H9 (cell line): Measurements from ENCODE around the gene DBN1. TPM values are rescaled to one million over a fixed set of nuclear protein-coding genes. Genes with fewer than 3 reads are reported as not detected.

Experiments
- DNase-seq: peaks from one replicate; pipeline ENCODE4 v3.0.0-alpha.2; 2017
- H2AFZ ChIP-seq: one replicate; pipeline ENCODE4 v1.6.1; 2013; ENCODE audit warnings: mild to moderate bottlenecking, low read length, control low read depth, moderate library complexity
- H2AK5ac ChIP-seq: 2 replicates; pipeline ENCODE4 v1.6.1; 2013; ENCODE audit warnings: low read length, control low read depth, mixed read lengths; ENCODE audit not compliant: insufficient read length
- H2BK120ac ChIP-seq: one replicate; pipeline ENCODE4 v1.6.1; 2013; ENCODE audit warnings: low read depth, mild to moderate bottlenecking, low read length, control low read depth, inconsistent platforms; ENCODE audit not compliant: poor library complexity, severe bottlenecking
- H2BK12ac ChIP-seq: 2 replicates; pipeline ENCODE4 v1.6.1; 2013; ENCODE audit warnings: low read length, control low read depth, mixed read lengths, low read depth; ENCODE audit not compliant: insufficient read length
- H2BK15ac ChIP-seq: 2 replicates; pipeline ENCODE4 v1.6.1; 2013; ENCODE audit warnings: low read depth, low read length, control low read depth
- H2BK20ac ChIP-seq: one replicate; pipeline ENCODE4 v1.6.1; 2013; ENCODE audit warnings: low read depth, mild to moderate bottlenecking, low read length, control low read depth, inconsistent platforms; ENCODE audit not compliant: poor library complexity, severe bottlenecking
- H2BK5ac ChIP-seq: 2 replicates; pipeline ENCODE4 v1.6.1; 2013; ENCODE audit warnings: low read length, control low read depth, mixed read lengths; ENCODE audit not compliant: insufficient read length
- H3K14ac ChIP-seq: 2 replicates; pipeline ENCODE4 v1.6.1; 2013; ENCODE audit warnings: low read length, control low read depth; ENCODE audit not compliant: insufficient read depth
- H3K18ac ChIP-seq: 2 replicates; pipeline ENCODE4 v1.6.1; 2013; ENCODE audit warnings: low read depth, mild to moderate bottlenecking, mixed read lengths, low read length, control low read depth; ENCODE audit not compliant: insufficient read length
- H3K23ac ChIP-seq: 2 replicates; pipeline ENCODE4 v1.6.1; 2013; ENCODE audit warnings: low read length, control low read depth, mixed read lengths, low read depth; ENCODE audit not compliant: insufficient read length
- H3K23me2 ChIP-seq: 2 replicates; pipeline ENCODE4 v1.6.1; 2013; ENCODE audit warnings: low read depth, mild to moderate bottlenecking, mixed read lengths, low read length, control low read depth; ENCODE audit not compliant: insufficient read length, poor library complexity, severe bottlenecking
- H3K27ac ChIP-seq: 2 replicates; pipeline ENCODE4 v1.5.1; 2013; ENCODE audit warnings: low read length, control low read depth, mixed read lengths, low read depth; ENCODE audit not compliant: insufficient read length
- H3K27me3 ChIP-seq: 2 replicates; pipeline ENCODE4 v1.6.1; 2013; ENCODE audit warnings: low read length, control low read depth, inconsistent platforms; ENCODE audit not compliant: insufficient read depth
- H3K4ac ChIP-seq: 2 replicates; pipeline ENCODE4 v1.6.1; 2013; ENCODE audit warnings: low read depth, mild to moderate bottlenecking, control low read depth, inconsistent platforms, low read length, moderate library complexity
- H3K4me1 ChIP-seq: 2 replicates; pipeline ENCODE4 v1.6.1; 2013; ENCODE audit warnings: low read length, control low read depth, inconsistent platforms; ENCODE audit not compliant: insufficient read depth
- H3K4me2 ChIP-seq: 2 replicates; pipeline ENCODE4 v1.6.1; 2013; ENCODE audit warnings: low read length, control low read depth, mixed read lengths; ENCODE audit not compliant: insufficient read length, insufficient read depth
- H3K56ac ChIP-seq: 2 replicates; pipeline ENCODE4 v1.6.1; 2013; ENCODE audit warnings: low read depth, mild to moderate bottlenecking, mixed read lengths, low read length, control low read depth; ENCODE audit not compliant: insufficient read length
- H3K79me1 ChIP-seq: 2 replicates; pipeline ENCODE4 v1.6.1; 2013; ENCODE audit warnings: low read depth, mild to moderate bottlenecking, moderate library complexity, low read length, control low read depth, inconsistent platforms; ENCODE audit not compliant: insufficient read depth, poor library complexity, severe bottlenecking
- H3K79me2 ChIP-seq: 2 replicates; pipeline ENCODE4 v1.6.1; 2013; ENCODE audit warnings: low read length, control low read depth, inconsistent platforms; ENCODE audit not compliant: insufficient read depth
- H3K9ac ChIP-seq: 2 replicates; pipeline ENCODE4 v1.6.1; 2013; ENCODE audit warnings: low read length, control low read depth, mixed read lengths; ENCODE audit not compliant: insufficient read length; ENCODE audit errors: extremely low read depth
- H3K9me3 ChIP-seq: one replicate; pipeline ENCODE4 v1.6.1; 2013; ENCODE audit warnings: low read depth, low read length, inconsistent platforms; ENCODE audit not compliant: control insufficient read depth
- H3T11ph ChIP-seq: one replicate; pipeline ENCODE4 v1.6.1; 2013; ENCODE audit warnings: mild to moderate bottlenecking, low read length, control low read depth, inconsistent platforms
- H4K20me1 ChIP-seq: one replicate; pipeline ENCODE4 v1.6.1; 2013; ENCODE audit not compliant: control insufficient read depth, insufficient read length, insufficient read depth
- H4K5ac ChIP-seq: 2 replicates; pipeline ENCODE4 v1.6.1; 2013; ENCODE audit warnings: low read depth, mild to moderate bottlenecking, mixed read lengths, low read length, control low read depth; ENCODE audit not compliant: insufficient read length
- H4K8ac ChIP-seq: replicated peaks from 2 replicates; pipeline ENCODE4 v1.6.1; 2013; ENCODE audit warnings: low read length, control low read depth, mixed read lengths, low read depth; ENCODE audit not compliant: insufficient read length
- H4K91ac ChIP-seq: 2 replicates; pipeline ENCODE4 v1.6.1; 2013; ENCODE audit warnings: low read depth, mild to moderate bottlenecking, moderate library complexity, mixed read lengths, low read length, control low read depth; ENCODE audit not compliant: insufficient read length
- H3K27ac Mint-ChIP-seq, 3 experiments: 2 replicates in 2 of 3; 3 replicates in 1 of 3; pipeline ENCODE4 v1.8.0; 2020 to 2021; ENCODE audit warnings: mixed read lengths in 3 of 3, mild to moderate bottlenecking in 1 of 3, moderate library complexity in 1 of 3
- H3K27me3 Mint-ChIP-seq: 2 replicates; pipeline ENCODE4 v1.8.0; 2021; ENCODE audit warnings: low read depth, mild to moderate bottlenecking, moderate library complexity, mixed read lengths
- H3K36me3 Mint-ChIP-seq, 3 experiments: 2 replicates in 2 of 3; 3 replicates in 1 of 3; pipeline ENCODE4 v1.8.0; 2020 to 2021; ENCODE audit warnings: low read depth in 3 of 3, mixed read lengths in 3 of 3; ENCODE audit not compliant: insufficient read depth in 1 of 3
- H3K4me1 Mint-ChIP-seq, 2 experiments: 2 replicates each; pipeline ENCODE4 v1.8.0; 2020; ENCODE audit warnings: mixed read lengths in 2 of 2
- H3K4me3 Mint-ChIP-seq, 2 experiments: 2 replicates in 1 of 2; 3 replicates in 1 of 2; pipeline ENCODE4 v1.8.0; 2020 to 2021; ENCODE audit warnings: mild to moderate bottlenecking in 2 of 2, mixed read lengths in 2 of 2, moderate library complexity in 1 of 2
- H3K9me3 Mint-ChIP-seq, 2 experiments: 2 replicates in 1 of 2; 3 replicates in 1 of 2; pipeline ENCODE4 v1.8.0; 2020; ENCODE audit warnings: mild to moderate bottlenecking in 2 of 2, mixed read lengths in 2 of 2, moderate library complexity in 1 of 2
- CTCF ChIP-seq: fragments of 200-600 bp; sonication (generic); conservative IDR thresholded peaks from 3 replicates; pipeline ENCODE4 v1.8.0; 2021; ENCODE audit warnings: antibody characterized with exemption, mild to moderate bottlenecking
- WGBS: extraction: QIAGEN DNeasy Blood & Tissue Kit; methylation state at CpG from one replicate; pipeline ENCODE4 v1.1.7; 2013; ENCODE audit warnings: missing lambda C conversion rate, low lambda C conversion rate, mixed read lengths; ENCODE audit not compliant: insufficient read length; ENCODE audit errors: extremely low coverage; 5-methylcytosine and 5-hydroxymethylcytosine counted together
- total RNA-seq: library from RNA; stranded (reverse); gene quantifications from 2 replicates; pipeline ENCODE4 v1.2.1, GENCODE V29; 2021

Gene DBN1
- total RNA-seq, 1 experiment from 2014 or later: 340 TPM

GRCh38 chr5:177426566-177427210, 46.7 kb downstream of the DBN1 start, which contains the start of gene GRK6:
GRK6 (plus strand) TSS chr5:177426676; CDS start chr5:177426846, 170 bp downstream.
- Histone ChIP-seq H4K5ac (peak within 1 kb of the TSS; percentile 27), H2BK12ac (peak within 1 kb of the TSS; percentile 11), H2BK20ac (peak within 1 kb of the TSS; percentile 86), H3K4me2 (peak within 1 kb of the TSS; percentile 78), H3K79me1 (no peaks in the 10 kb centered on the region), H3K27me3 (no peaks in the 10 kb centered on the region), H3K4me1 (no peaks in the 10 kb centered on the region; the same call in 1 of the 2 replicates), H3K9ac (peak within 1 kb of the TSS; percentile 71), H4K91ac (no peak within 1 kb of the TSS), H3K23me2 (peaks cover 4% of the 10 kb centered on the region), H3K9me3 (no peaks in the 10 kb centered on the region), H3T11ph (no peak within 1 kb of the TSS), H3K18ac (peak within 1 kb of the TSS; percentile 98), H2AK5ac (peak within 1 kb of the TSS; percentile 33), H2AFZ (no peak within 1 kb of the TSS), H3K27ac (peak within 1 kb of the TSS; percentile 66), H2BK120ac (peak within 1 kb of the TSS; percentile 64), H4K20me1 (no peaks in the 10 kb centered on the region), H3K23ac (no peak within 1 kb of the TSS), H3K14ac (peak within 1 kb of the TSS; percentile 98), H3K4ac (no peak within 1 kb of the TSS; the same call in 1 of the 2 replicates), H2BK15ac (no peak within 1 kb of the TSS), H3K79me2 (no peaks in the 10 kb centered on the region; the same call in 1 of the 2 replicates), H2BK5ac (no peak within 1 kb of the TSS), H3K56ac (no peak within 1 kb of the TSS), H4K8ac (no peak within 1 kb of the TSS)
- no CpG with 5 or more reads among the region's 82 CpGs for WGBS
- H3K9me3 Mint-ChIP-seq: no peaks in the 10 kb centered on the region
- peaks cover 5% of the 10 kb centered on the region; the same call in 1 of the 2 replicates for H3K27me3 Mint-ChIP-seq
- H3K4me1 Mint-ChIP-seq: peaks cover 18 to 29% of the 10 kb centered on the region in 2 experiments
- peak within 1 kb of the TSS; percentile 81 to 89 for H3K4me3 Mint-ChIP-seq
- peak within 1 kb of the TSS; percentile 96 to 99 (median 98) for H3K27ac Mint-ChIP-seq
- peaks cover 2 to 16% (median 16%) of the 10 kb centered on the region in 3 experiments; a peak in 6 of 7 replicates for H3K36me3 Mint-ChIP-seq
- TF ChIP-seq CTCF: no peak
- no peak for DNase-seq
